Mesendoderm (in vitro differentiated cells): ENCODE measurements around the gene DBP.

Experiments used
- DNase-seq: peaks from one replicate; pipeline ENCODE4 v3.0.0; 2013
- H2AK5ac ChIP-seq: 2 replicates; pipeline ENCODE4 v1.6.1; 2013; ENCODE audit warnings: low read length, inconsistent platforms
- H2BK120ac ChIP-seq: 2 replicates; pipeline ENCODE4 v1.6.1; 2013; ENCODE audit warnings: low read depth, mild to moderate bottlenecking, low read length, moderate library complexity, mixed read lengths
- H2BK15ac ChIP-seq: replicated peaks from 2 replicates; pipeline ENCODE4 v1.6.1; 2013; ENCODE audit warnings: low read depth, mild to moderate bottlenecking, moderate library complexity
- H2BK5ac ChIP-seq: 2 replicates; pipeline ENCODE4 v1.6.1; 2013; ENCODE audit warnings: low read length, inconsistent platforms
- H3K18ac ChIP-seq: 2 replicates; pipeline ENCODE4 v1.6.1; 2013; ENCODE audit warnings: mild to moderate bottlenecking, low read length, mixed read lengths
- H3K23ac ChIP-seq: one replicate; pipeline ENCODE4 v1.6.1; 2013; ENCODE audit warnings: low read length
- H3K27ac ChIP-seq: 2 replicates; pipeline ENCODE4 v1.5.1; 2013; ENCODE audit warnings: low read depth, mild to moderate bottlenecking, inconsistent platforms, low read length, moderate library complexity
- H3K27me3 ChIP-seq: 2 replicates; pipeline ENCODE4 v1.6.1; 2013; ENCODE audit warnings: low read length, control low read depth, mild to moderate bottlenecking, inconsistent platforms; ENCODE audit not compliant: insufficient read depth, poor library complexity
- H3K36me3 ChIP-seq: 2 replicates; pipeline ENCODE4 v1.6.1; 2013; ENCODE audit warnings: low read length, inconsistent platforms; ENCODE audit not compliant: control insufficient read depth, insufficient read depth
- H3K4ac ChIP-seq: one replicate; pipeline ENCODE4 v1.6.1; 2013; ENCODE audit warnings: low read depth, mild to moderate bottlenecking, low read length, moderate library complexity
- H3K4me1 ChIP-seq: 2 replicates; pipeline ENCODE4 v1.6.1; 2013; ENCODE audit warnings: low read depth, low read length, inconsistent platforms; ENCODE audit not compliant: control insufficient read depth
- H3K4me2 ChIP-seq: 2 replicates; pipeline ENCODE4 v1.6.1; 2013; ENCODE audit warnings: low read length
- H3K4me3 ChIP-seq: 2 replicates; pipeline ENCODE4 v1.5.1; 2013; ENCODE audit warnings: mild to moderate bottlenecking, low read length
- H3K56ac ChIP-seq: one replicate; pipeline ENCODE4 v1.6.1; 2013; ENCODE audit warnings: low read length
- H3K79me1 ChIP-seq: 2 replicates; pipeline ENCODE4 v1.6.1; 2013; ENCODE audit warnings: low read length, inconsistent platforms
- H3K79me2 ChIP-seq: 2 replicates; pipeline ENCODE4 v1.6.1; 2013; ENCODE audit warnings: mild to moderate bottlenecking, low read length; ENCODE audit not compliant: control insufficient read depth, insufficient read depth
- H3K9ac ChIP-seq: 2 replicates; pipeline ENCODE4 v1.6.1; 2013; ENCODE audit warnings: low read length, inconsistent platforms
- H4K5ac ChIP-seq: one replicate; pipeline ENCODE4 v1.6.1; 2013; ENCODE audit warnings: low read length
- H4K8ac ChIP-seq: one replicate; pipeline ENCODE4 v1.6.1; 2013; ENCODE audit warnings: low read depth, mild to moderate bottlenecking, control low read depth, low read length, moderate library complexity
- WGBS: extraction: QIAGEN DNeasy Blood & Tissue Kit; methylation state at CpG from one replicate; pipeline ENCODE4 v1.1.7; 2013; ENCODE audit warnings: low lambda C conversion rate, missing lambda C conversion rate; ENCODE audit not compliant: insufficient coverage; ENCODE audit errors: extremely low coverage; 5-methylcytosine and 5-hydroxymethylcytosine counted together

Gene DBP

DNA sequence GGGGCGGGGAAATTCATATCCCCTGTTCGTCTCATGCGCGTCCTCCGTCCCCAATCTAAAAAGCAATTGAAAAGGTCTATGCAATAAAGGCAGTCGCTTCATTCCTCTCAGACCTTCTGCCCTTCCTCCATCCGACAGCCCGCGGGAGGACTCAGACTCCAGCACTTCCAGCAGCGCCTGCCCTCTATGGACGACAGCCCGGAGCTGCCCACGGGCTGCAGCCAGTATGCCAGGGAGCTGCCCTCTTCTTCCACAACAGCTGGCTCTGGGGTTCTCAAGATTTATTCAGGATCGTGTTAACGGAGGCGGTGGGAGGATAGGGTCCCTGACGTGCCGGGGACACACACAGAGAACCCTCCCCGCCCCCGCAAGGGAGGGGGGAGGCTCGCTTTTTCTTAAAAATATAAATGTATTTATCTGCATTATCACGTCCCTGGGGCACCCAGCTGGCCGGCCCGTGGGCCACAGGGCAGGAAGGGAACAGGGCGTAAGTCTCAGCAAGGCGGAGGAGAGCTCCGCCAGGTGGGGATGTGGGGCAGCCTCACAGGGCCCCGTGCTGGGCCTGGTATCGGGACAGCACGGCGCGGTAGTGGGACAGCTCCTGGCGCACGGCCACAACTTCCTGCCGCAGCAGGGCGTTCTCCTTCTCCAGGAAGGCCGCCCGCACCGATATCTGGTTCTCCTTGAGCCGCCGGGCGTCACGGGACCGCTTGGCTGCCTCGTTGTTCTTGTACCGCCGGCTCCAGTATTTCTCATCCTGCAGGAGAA lies 6.7 kb downstream of the DBP start:
- no peak overlapping the region for H4K8ac ChIP-seq
- H3K79me1 ChIP-seq: peaks cover under 1% of the 10 kb centered on the region
- H2BK5ac ChIP-seq: peak overlapping the region; percentile 45
- WGBS: no CpG with 5 or more reads among the region's 47 CpGs
- peak overlapping the region; percentile 10 for H2BK120ac ChIP-seq
- H3K56ac ChIP-seq: peak overlapping the region; percentile 89
- peak overlapping the region; percentile 56 for H3K18ac ChIP-seq
- peak overlapping the region; percentile 79 for H3K4me2 ChIP-seq
- no peak overlapping the region for H2BK15ac ChIP-seq
- H3K27ac ChIP-seq: peak overlapping the region; percentile 83
- no peak overlapping the region for H2AK5ac ChIP-seq
- no peak overlapping the region for H3K23ac ChIP-seq
- peak overlapping the region; percentile 76 for H3K9ac ChIP-seq
- H3K79me2 ChIP-seq: no peaks in the 10 kb centered on the region
- H3K4ac ChIP-seq: no peak overlapping the region
- H3K36me3 ChIP-seq: no peaks in the 10 kb centered on the region
- peak overlapping the region; percentile 17 for H3K4me3 ChIP-seq
- no peak overlapping the region for H4K5ac ChIP-seq
- H3K27me3 ChIP-seq: no peaks in the 10 kb centered on the region
- peaks cover 12% of the 10 kb centered on the region for H3K4me1 ChIP-seq
- DNase-seq: peak; percentile 90

DNA sequence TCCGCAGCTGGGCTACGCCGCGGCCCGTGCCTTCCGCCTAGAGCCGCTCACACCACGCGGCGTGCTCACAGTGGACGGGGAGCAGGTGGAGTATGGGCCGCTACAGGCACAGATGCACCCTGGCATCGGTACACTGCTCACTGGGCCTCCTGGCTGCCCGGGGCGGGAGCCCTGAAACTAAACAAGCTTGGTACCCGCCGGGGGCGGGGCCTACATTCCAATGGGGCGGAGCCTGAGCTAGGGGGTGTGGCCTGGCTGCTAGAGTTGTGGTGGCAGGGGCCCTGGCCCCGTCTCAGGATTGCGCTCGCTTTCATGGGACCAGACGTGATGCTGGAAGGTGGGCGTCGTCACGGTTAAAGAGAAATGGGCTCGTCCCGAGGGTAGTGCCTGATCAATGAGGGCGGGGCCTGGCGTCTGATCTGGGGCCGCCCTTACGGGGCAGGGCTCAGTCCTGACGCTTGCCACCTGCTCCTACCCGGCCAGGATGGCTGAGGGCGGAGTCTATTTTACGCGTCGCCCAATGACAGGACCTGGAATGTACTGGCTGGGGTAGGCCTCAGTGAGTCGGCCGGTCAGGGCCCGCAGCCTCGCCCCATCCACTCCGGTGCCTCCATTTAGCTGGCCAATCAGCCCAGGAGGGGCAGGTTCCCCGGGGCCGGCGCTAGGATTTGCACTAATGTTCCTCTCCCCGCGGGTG lies 7.4 kb downstream of the DBP start:
- no peak overlapping the region for H2BK15ac ChIP-seq
- no peak overlapping the region for H2AK5ac ChIP-seq
- H3K79me2 ChIP-seq: no peaks in the 10 kb centered on the region
- no peak overlapping the region for H3K4ac ChIP-seq
- no peaks in the 10 kb centered on the region for H3K27me3 ChIP-seq
- H3K56ac ChIP-seq: peak overlapping the region; percentile 89
- H3K18ac ChIP-seq: peak overlapping the region; percentile 56
- H2BK120ac ChIP-seq: no peak overlapping the region
- no peak overlapping the region for H4K5ac ChIP-seq
- peak; percentile 97 for DNase-seq
- peak overlapping the region; percentile 76 for H3K9ac ChIP-seq
- no peak overlapping the region for H4K8ac ChIP-seq
- H2BK5ac ChIP-seq: no peak overlapping the region
- peaks cover 2% of the 10 kb centered on the region for H3K79me1 ChIP-seq
- no peak overlapping the region for H3K4me3 ChIP-seq
- WGBS: no CpG with 5 or more reads among the region's 48 CpGs
- H3K4me2 ChIP-seq: peak overlapping the region; percentile 79
- H3K23ac ChIP-seq: no peak overlapping the region
- H3K36me3 ChIP-seq: no peaks in the 10 kb centered on the region
- peaks cover 8% of the 10 kb centered on the region for H3K4me1 ChIP-seq
- peak overlapping the region; percentile 83 for H3K27ac ChIP-seq

DNA sequence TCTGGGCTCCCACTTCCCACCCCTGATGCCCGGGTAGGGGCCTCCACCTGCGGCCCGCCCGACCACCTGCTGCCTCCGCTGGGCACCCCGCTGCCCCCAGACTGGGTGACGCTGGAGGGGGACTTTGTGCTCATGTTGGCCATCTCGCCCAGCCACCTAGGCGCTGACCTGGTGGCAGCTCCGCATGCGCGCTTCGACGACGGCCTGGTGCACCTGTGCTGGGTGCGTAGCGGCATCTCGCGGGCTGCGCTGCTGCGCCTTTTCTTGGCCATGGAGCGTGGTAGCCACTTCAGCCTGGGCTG lies 7.9 kb downstream of the DBP start:
- no CpG with 5 or more reads among the region's 22 CpGs for WGBS
- Histone ChIP-seq H3K23ac (no peak overlapping the region), H2BK5ac (no peak overlapping the region), H4K5ac (no peak overlapping the region), H4K8ac (no peak overlapping the region), H3K18ac (no peak overlapping the region), H3K27me3 (no peaks in the 10 kb centered on the region), H3K79me2 (no peaks in the 10 kb centered on the region), H3K56ac (no peak overlapping the region), H3K4me3 (no peak overlapping the region), H3K4me2 (no peak overlapping the region), H2AK5ac (no peak overlapping the region), H3K4ac (no peak overlapping the region), H2BK15ac (no peak overlapping the region), H2BK120ac (no peak overlapping the region), H3K27ac (no peak overlapping the region), H3K9ac (no peak overlapping the region), H3K4me1 (peaks cover 8% of the 10 kb centered on the region), H3K79me1 (peaks cover 2% of the 10 kb centered on the region), H3K36me3 (no peaks in the 10 kb centered on the region)
- DNase-seq: no peak

DNA sequence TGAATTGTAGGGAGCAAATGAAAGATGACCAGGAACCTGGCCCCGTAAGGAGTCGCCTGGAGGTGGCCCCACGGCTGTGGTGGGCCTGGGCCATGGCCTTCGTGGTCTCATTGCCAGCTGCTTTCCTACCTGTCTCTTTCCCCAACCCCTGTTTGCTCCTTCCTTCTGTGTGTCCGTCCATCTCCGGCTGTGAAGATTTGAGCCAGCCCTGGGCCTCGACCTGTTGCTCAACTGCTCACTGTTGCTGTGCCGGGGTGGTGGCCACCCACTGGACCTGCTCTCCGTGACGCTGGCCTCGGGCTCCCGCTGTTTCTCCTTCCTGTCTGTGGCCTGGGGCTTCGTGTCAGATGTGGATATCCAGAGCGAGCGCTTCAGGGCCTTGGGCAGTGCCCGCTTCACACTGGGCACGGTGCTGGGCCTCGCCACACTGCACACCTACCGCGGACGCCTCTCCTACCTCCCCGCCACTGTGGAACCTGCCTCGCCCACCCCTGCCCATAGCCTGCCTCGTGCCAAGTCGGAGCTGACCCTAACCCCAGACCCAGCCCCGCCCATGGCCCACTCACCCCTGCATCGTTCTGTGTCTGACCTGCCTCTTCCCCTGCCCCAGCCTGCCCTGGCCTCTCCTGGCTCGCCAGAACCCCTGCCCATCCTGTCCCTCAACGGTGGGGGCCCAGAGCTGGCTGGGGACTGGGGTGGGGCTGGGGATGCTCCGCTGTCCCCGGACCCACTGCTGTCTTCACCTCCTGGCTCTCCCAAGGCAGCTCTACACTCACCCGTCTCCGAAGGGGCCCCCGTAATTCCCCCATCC lies 8.5 kb downstream of the DBP start:
- Histone ChIP-seq H3K27ac (no peak overlapping the region), H3K18ac (no peak overlapping the region), H3K4ac (no peak overlapping the region), H3K36me3 (no peaks in the 10 kb centered on the region), H2BK5ac (no peak overlapping the region), H4K5ac (no peak overlapping the region), H3K27me3 (no peaks in the 10 kb centered on the region), H3K56ac (no peak overlapping the region), H3K9ac (no peak overlapping the region), H2AK5ac (no peak overlapping the region), H4K8ac (no peak overlapping the region), H3K79me2 (no peaks in the 10 kb centered on the region), H3K23ac (no peak overlapping the region), H3K4me2 (no peak overlapping the region), H3K4me1 (peaks cover 5% of the 10 kb centered on the region), H3K79me1 (peaks cover 2% of the 10 kb centered on the region), H2BK120ac (no peak overlapping the region), H2BK15ac (no peak overlapping the region), H3K4me3 (no peak overlapping the region)
- no CpG with 5 or more reads among the region's 34 CpGs for WGBS
- DNase-seq: no peak

DNA sequence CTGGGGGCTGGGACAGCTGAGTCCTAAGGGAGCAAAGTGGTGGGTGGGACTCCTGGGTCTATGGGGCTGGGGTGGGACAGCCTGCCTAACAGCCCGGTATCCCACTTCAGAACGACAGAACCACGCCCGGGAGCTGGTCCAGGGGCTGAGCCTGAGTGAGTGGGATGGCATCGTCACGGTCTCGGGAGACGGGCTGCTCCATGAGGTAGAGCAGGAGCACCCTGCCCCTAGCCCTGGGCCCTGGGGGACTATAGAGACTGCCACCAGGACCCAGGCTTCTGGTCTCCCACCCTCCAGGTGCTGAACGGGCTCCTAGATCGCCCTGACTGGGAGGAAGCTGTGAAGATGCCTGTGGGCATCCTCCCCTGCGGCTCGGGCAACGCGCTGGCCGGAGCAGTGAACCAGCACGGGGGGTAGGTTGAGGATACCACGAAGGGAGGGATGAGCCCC lies 9.3 kb downstream of the DBP start:
- Histone ChIP-seq H3K79me1 (peaks cover 2% of the 10 kb centered on the region), H3K18ac (no peak overlapping the region), H3K36me3 (no peaks in the 10 kb centered on the region), H3K56ac (peak overlapping the region; percentile 1), H3K4me3 (no peak overlapping the region), H3K9ac (no peak overlapping the region), H3K27ac (no peak overlapping the region), H2BK120ac (no peak overlapping the region), H3K4me1 (peaks cover 8% of the 10 kb centered on the region), H3K4me2 (no peak overlapping the region), H2AK5ac (no peak overlapping the region), H3K4ac (no peak overlapping the region), H4K8ac (no peak overlapping the region), H3K23ac (no peak overlapping the region), H4K5ac (no peak overlapping the region), H3K79me2 (no peaks in the 10 kb centered on the region), H2BK15ac (no peak overlapping the region), H2BK5ac (no peak overlapping the region), H3K27me3 (no peaks in the 10 kb centered on the region)
- DNase-seq: no peak
- no CpG with 5 or more reads among the region's 17 CpGs for WGBS
